Stomach (tissue), 4 donors: ENCODE data around the gene ZNF511.

Source experiments
- POLR2A ChIP-seq, 4 donors: fragments of 450-650 bp; IDR thresholded peaks; one replicate each; pipeline ENCODE4 v1.6.1; 2016; ENCODE audit warnings: antibody characterized with exemption in 4 of 4, control low read depth in 2 of 4, mild to moderate bottlenecking in 1 of 4, moderate library complexity in 1 of 4
- POLR2AphosphoS5 ChIP-seq, 3 donors: sonication (generic); formaldehyde crosslinking; IDR thresholded peaks; one replicate each; pipeline ENCODE4 v1.6.1; 2016; ENCODE audit warnings: antibody characterized with exemption in 3 of 3
- TF ChIP-seq, protein P1 (sequence below), 7 experiments: fragments of 450-650 bp in 4 of 7; fragments of 200-600 bp in 3 of 7; sonication (generic) in 3 of 7; IDR thresholded peaks; one replicate each; pipeline ENCODE4 v1.5.1; 2016 to 2019; ENCODE audit warnings: antibody characterized with exemption in 7 of 7, control low read depth in 2 of 7, mild to moderate bottlenecking in 1 of 7

DNA sequence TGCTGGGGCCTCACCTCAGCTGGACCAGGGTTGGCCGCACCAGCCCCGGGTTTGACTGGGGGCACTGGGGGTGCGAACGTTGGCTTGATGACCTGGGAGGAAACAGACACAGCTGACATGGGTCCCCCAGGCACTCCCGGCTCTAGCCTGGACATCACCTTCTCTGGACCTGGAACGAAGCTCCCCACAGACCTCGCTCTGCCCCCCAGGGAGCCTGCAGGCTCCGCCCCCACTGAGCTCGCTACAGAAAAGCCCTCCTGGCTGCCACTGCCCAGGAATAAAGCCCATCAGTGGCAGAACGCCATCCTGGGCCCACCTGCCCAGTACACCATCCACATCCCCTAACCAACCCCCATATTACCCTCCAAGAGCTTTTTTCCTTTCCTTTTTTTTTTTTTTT is 45.0 kb upstream of the ZNF511 start:
- no peak for TF ChIP-seq POLR2A (IDR thresholded peaks at IDR 0.05)
- TF ChIP-seq, protein P1, sequence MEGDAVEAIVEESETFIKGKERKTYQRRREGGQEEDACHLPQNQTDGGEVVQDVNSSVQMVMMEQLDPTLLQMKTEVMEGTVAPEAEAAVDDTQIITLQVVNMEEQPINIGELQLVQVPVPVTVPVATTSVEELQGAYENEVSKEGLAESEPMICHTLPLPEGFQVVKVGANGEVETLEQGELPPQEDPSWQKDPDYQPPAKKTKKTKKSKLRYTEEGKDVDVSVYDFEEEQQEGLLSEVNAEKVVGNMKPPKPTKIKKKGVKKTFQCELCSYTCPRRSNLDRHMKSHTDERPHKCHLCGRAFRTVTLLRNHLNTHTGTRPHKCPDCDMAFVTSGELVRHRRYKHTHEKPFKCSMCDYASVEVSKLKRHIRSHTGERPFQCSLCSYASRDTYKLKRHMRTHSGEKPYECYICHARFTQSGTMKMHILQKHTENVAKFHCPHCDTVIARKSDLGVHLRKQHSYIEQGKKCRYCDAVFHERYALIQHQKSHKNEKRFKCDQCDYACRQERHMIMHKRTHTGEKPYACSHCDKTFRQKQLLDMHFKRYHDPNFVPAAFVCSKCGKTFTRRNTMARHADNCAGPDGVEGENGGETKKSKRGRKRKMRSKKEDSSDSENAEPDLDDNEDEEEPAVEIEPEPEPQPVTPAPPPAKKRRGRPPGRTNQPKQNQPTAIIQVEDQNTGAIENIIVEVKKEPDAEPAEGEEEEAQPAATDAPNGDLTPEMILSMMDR (IDR thresholded peaks at IDR 0.05) = no peak
- TF ChIP-seq POLR2AphosphoS5 (IDR thresholded peaks at IDR 0.05) = no peak
